Astrocyte of the spinal cord (primary cell): ENCODE measurements around the gene AGXT.

Experiments
- DNase-seq: peaks from one replicate; pipeline ENCODE4 v3.0.0; 2011; ENCODE audit warnings: low read depth, low spot score
- H3K4me3 ChIP-seq: 2 replicates; pipeline ENCODE4 v1.5.1; 2011; ENCODE audit warnings: low read depth, mild to moderate bottlenecking, low read length, moderate library complexity
- in situ Hi-C: cut with HindIII; loops from 2 replicates; pipeline ENCODE4 v1.10.0; 2017; ENCODE audit warnings: low sequenced_read_pairs
- TF ChIP-seq, protein P1 (sequence below): IDR thresholded peaks from 2 replicates; pipeline ENCODE4 v1.5.1; 2012; ENCODE audit warnings: low read depth, mild to moderate bottlenecking, low read length, inconsistent platforms

Gene AGXT

DNA sequence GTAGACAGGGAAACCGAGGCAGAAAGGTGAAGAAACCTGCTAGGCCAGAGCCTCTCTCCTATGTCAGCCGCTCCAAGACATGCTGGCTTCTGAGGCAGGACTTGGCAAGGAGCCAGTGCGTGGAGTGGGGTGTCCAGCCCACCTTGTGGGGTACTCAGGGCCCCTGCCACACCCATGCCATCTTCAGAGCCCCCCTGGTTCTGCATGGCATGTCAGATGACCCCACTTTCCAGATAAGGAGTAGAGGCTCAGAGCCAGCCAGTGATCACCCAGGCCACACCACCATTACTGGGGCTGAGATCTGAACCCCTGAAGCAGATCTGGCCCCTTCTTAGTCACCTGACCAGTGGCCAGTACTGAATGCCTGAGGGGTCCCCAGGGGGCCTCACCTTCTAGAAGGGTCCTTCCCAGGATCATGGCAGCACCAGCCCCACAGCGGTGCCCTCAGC lies 52.2 kb downstream of the AGXT start:
- TF ChIP-seq, protein P1, sequence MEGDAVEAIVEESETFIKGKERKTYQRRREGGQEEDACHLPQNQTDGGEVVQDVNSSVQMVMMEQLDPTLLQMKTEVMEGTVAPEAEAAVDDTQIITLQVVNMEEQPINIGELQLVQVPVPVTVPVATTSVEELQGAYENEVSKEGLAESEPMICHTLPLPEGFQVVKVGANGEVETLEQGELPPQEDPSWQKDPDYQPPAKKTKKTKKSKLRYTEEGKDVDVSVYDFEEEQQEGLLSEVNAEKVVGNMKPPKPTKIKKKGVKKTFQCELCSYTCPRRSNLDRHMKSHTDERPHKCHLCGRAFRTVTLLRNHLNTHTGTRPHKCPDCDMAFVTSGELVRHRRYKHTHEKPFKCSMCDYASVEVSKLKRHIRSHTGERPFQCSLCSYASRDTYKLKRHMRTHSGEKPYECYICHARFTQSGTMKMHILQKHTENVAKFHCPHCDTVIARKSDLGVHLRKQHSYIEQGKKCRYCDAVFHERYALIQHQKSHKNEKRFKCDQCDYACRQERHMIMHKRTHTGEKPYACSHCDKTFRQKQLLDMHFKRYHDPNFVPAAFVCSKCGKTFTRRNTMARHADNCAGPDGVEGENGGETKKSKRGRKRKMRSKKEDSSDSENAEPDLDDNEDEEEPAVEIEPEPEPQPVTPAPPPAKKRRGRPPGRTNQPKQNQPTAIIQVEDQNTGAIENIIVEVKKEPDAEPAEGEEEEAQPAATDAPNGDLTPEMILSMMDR = no peak
- in situ Hi-C loops = no loop called here
- H3K4me3 ChIP-seq = no peak overlapping the region
- no peak for DNase-seq

DNA sequence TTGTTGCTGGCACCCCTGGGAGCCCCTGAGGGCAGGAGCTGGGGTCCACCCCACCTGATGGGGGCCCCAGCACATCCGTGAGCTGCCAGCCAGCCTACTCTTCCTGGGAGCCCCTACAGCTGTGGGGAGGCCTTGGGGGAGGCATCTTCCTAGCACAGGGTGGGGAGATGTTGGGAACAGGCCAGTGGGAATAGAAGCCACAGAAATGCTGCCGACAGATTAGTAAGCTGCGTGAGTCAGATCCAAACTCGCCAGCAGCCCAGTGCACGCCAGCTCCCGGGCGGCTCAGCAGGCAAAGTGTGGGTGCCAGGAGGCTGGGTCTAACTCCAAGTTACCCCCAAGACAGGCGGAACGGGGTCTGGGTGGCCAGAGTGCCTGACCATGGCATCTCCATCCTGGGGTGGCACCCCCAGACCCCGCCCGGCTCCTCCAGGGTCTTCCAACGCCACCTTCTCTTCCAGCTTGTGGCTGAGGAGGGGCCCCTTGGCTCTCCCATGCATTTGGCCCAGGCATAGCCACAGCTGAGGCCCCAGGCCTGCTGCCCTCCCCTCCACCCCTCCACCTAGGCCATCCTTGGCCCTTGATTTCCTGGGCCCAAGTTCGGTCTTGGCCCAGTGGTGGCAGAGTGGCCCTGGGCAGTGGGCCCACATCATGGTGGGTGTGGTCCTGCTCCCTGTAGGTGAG lies 52.8 kb downstream of the AGXT start:
- in situ Hi-C loops = no loop called here
- peak; percentile 95 for DNase-seq

DNA sequence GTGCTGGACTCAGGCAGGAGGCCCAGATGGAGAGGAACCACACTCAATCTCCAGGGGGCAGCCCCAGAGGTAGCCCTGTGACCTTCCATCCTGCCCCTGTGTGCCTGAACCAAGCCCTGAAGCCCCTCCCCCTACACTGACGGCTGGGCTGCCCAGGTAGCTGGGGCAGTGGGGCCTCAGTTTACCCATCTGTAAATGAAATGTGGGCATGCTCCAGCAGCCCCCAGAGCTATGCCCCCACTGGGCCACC lies 53.3 kb downstream of the AGXT start:
- in situ Hi-C loops = no loop called here
- TF ChIP-seq, protein P1 = no peak
- H3K4me3 ChIP-seq = no peak overlapping the region
- no peak for DNase-seq

More for the DNA sequence above, 52.8 kb downstream of the AGXT start:
- TF ChIP-seq, protein P1 = no peak
- H3K4me3 ChIP-seq = no peak overlapping the region

DNA sequence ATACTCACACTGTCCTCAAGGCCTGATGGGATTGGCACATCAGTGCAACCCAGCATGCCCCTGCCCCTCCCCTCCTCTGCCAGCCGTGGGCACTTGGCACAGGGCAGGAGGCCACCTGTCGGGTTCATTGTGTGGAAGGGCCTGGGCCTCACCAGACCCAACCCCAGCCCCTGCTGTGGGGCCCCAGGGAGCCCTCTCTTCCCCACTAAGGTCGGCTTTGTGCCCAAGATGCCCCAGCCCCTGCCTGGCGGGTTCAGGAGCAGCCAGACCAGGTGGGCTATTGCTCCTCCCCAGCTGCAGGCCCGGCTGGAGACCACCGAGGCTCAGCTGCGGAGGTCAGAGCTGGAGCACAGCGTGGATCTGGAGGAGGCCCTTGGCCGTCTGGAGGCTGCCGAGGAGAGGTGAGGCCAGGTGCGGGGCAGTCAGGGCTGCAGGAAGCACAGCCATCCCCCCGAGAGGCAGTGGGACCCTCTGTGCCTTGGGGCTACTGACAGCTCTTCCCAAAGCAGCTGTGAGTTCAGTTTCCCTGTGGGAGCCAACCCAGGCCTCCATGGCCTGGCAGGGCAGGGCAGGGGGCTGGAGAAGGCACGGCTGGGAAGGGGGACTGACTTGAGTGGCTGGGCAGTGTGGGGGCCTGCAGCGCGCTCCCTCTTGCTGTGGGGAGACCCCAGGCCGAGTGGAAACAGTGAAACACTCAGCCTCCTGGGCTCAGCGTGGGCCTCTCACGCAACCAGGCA lies 53.8 kb downstream of the AGXT start:
- in situ Hi-C loops = no loop called here
- TF ChIP-seq, protein P1 = no peak
- no peak for DNase-seq
- no peak overlapping the region for H3K4me3 ChIP-seq

DNA sequence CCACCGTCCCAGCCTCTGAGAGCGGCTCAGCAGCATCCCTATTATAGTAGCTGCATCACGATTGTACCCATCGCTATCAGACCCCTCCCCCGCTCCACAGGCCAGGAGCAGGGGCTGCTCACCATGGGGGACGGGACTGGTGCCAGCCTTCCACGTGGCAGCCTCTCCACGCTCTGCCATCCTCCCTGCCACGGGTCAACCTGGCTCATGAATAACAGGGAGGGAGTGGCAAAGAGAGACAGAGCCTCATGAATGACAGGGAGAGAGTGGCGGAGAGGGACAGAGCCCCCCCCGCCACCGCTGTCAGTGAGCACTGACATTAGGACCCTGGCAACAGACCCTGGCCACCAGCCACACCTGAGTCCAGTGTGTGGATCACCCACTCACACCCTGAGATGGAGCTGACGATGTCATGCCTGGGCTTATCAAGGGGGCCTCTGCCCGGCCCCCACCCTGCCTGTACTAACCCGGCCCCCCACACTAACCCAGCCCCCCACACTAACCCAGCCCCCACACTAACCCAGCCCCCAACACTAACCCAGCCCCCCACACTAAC lies 54.4 kb downstream of the AGXT start:
- TF ChIP-seq, protein P1 = no peak
- DNase-seq = no peak
- in situ Hi-C loops = no loop called here
- no peak overlapping the region for H3K4me3 ChIP-seq

DNA sequence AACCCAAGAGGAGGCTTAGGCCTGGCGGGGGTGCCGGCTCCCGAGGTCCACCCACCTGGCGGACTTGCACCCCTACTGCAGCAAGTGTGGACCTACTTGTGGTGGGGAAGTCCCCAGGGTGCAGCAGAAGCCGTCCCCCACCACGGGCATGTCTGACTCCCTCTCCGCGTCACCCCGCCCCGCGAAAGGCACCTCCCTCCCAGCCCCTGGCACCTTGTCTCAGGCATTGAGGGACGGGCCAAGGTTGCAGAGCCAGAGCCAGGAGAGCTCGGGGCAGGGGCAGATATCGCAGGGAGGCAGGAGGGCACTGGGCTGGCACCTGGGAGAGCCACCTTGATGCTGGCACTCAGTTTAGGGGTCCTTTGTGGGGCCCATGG lies 56.6 kb downstream of the AGXT start:
- DNase-seq = no peak
- H3K4me3 ChIP-seq = no peak overlapping the region
- in situ Hi-C loops = no loop called here
- TF ChIP-seq, protein P1 = no peak
